Upper lobe of left lung (tissue), 4 donors: ENCODE data around the gene TMEM138.

Experiments
- EP300 ChIP-seq, 4 donors: sonication (generic); formaldehyde crosslinking; IDR thresholded peaks; one replicate each; pipeline ENCODE4 v1.5.1; 2017; ENCODE audit warnings: antibody characterized with exemption in 4 of 4, control low read depth in 2 of 4
- TF ChIP-seq, protein P1 (sequence below), 6 experiments: fragments of 450-650 bp in 4 of 6; fragments of 200-600 bp in 2 of 6; sonication (generic) in 2 of 6; IDR thresholded peaks; one replicate each; pipeline ENCODE4 v1.5.1; 2016 to 2019; ENCODE audit warnings: antibody characterized with exemption in 6 of 6

- TF ChIP-seq, protein P1, sequence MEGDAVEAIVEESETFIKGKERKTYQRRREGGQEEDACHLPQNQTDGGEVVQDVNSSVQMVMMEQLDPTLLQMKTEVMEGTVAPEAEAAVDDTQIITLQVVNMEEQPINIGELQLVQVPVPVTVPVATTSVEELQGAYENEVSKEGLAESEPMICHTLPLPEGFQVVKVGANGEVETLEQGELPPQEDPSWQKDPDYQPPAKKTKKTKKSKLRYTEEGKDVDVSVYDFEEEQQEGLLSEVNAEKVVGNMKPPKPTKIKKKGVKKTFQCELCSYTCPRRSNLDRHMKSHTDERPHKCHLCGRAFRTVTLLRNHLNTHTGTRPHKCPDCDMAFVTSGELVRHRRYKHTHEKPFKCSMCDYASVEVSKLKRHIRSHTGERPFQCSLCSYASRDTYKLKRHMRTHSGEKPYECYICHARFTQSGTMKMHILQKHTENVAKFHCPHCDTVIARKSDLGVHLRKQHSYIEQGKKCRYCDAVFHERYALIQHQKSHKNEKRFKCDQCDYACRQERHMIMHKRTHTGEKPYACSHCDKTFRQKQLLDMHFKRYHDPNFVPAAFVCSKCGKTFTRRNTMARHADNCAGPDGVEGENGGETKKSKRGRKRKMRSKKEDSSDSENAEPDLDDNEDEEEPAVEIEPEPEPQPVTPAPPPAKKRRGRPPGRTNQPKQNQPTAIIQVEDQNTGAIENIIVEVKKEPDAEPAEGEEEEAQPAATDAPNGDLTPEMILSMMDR (IDR thresholded peaks at IDR 0.05): no peak
- TF ChIP-seq EP300 (IDR thresholded peaks at IDR 0.05): no peak
Observed at GRCh38 chr11:61392981-61393595, 30.9 kb downstream of the TMEM138 start.
